Adrenal gland (tissue), 5 donors: Measurements from ENCODE around the gene MTCL3.

Source experiments
- POLR2A ChIP-seq, 2 donors: fragments of 450-650 bp; IDR thresholded peaks; one replicate each; pipeline ENCODE4 v1.6.1; 2017; ENCODE audit warnings: antibody characterized with exemption in 2 of 2, mild to moderate bottlenecking in 2 of 2, moderate library complexity in 1 of 2
- TF ChIP-seq, protein P1 (sequence below), 6 experiments: fragments of 450-650 bp in 4 of 6; fragments of 200-600 bp in 2 of 6; sonication (generic) in 1 of 6; IDR thresholded peaks; 1 replicate in 5 of 6; 2 replicates in 1 of 6; pipeline versions ENCODE4 v1.5.1 to v1.8.0; 2016 to 2021; ENCODE audit warnings: antibody characterized with exemption in 6 of 6, mild to moderate bottlenecking in 2 of 6, moderate library complexity in 1 of 6
- donor health status: DM: no; HTN: no; CAD: no.

DNA sequence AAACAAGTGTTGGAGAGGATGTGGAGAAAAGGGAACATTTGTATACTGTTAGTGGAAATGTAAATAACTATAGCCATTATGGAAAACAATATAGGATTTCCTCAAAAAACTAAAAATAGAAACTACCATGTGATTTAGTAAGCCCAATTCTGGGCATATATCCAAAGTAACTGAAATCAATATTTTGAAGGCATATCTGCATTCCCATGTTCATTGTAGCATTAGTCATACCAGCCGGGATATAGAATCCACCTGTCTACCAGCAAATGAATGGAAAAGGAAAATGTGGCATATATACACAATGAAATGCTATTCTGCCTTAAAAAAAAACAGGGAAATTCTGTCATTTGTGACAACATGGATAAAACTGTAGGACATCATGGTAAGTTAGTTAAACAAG, 42.5 kb upstream of the MTCL3 start:
- TF ChIP-seq, protein P1, sequence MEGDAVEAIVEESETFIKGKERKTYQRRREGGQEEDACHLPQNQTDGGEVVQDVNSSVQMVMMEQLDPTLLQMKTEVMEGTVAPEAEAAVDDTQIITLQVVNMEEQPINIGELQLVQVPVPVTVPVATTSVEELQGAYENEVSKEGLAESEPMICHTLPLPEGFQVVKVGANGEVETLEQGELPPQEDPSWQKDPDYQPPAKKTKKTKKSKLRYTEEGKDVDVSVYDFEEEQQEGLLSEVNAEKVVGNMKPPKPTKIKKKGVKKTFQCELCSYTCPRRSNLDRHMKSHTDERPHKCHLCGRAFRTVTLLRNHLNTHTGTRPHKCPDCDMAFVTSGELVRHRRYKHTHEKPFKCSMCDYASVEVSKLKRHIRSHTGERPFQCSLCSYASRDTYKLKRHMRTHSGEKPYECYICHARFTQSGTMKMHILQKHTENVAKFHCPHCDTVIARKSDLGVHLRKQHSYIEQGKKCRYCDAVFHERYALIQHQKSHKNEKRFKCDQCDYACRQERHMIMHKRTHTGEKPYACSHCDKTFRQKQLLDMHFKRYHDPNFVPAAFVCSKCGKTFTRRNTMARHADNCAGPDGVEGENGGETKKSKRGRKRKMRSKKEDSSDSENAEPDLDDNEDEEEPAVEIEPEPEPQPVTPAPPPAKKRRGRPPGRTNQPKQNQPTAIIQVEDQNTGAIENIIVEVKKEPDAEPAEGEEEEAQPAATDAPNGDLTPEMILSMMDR (IDR thresholded peaks at IDR 0.05) = no peak
- no peak for TF ChIP-seq POLR2A (IDR thresholded peaks at IDR 0.05)
